GM19099 (cell line): Measurements from ENCODE around the gene ALKBH7.

Experiments used
- POLR2A ChIP-seq: IDR thresholded peaks from 3 replicates; pipeline ENCODE4 v1.6.1; 2011; ENCODE audit warnings: low read depth; ENCODE audit not compliant: insufficient read length; ENCODE audit errors: extremely low read depth

Gene ALKBH7

GRCh38 chr19:6383188-6383587, 10.6 kb downstream of the ALKBH7 start:
- no peak for TF ChIP-seq POLR2A

- TF ChIP-seq POLR2A, result no peak
These were observed 11.8 kb downstream of the ALKBH7 start for GRCh38 chr19:6384381-6384780.

- TF ChIP-seq POLR2A, result no peak
These were observed 14.8 kb downstream of the ALKBH7 start for GRCh38 chr19:6387372-6387771.

- TF ChIP-seq POLR2A, result no peak
These were observed 19.9 kb downstream of the ALKBH7 start for GRCh38 chr19:6392221-6393073.

- TF ChIP-seq POLR2A, result peak; percentile 64
These were observed 20.7 kb downstream of the ALKBH7 start, which contains the start of gene GTF2F1 for GRCh38 chr19:6393074-6393982. Gene GTF2F1 (minus strand): TSS chr19:6393164. CDS start chr19:6392995, 169 bp downstream.

GRCh38 chr19:6393983-6394412, 21.4 kb downstream of the ALKBH7 start:
- TF ChIP-seq POLR2A, result no peak

- no peak for TF ChIP-seq POLR2A
These were observed 22.2 kb downstream of the ALKBH7 start for GRCh38 chr19:6394831-6395230.

GRCh38 chr19:6396305-6396704, 23.7 kb downstream of the ALKBH7 start:
- no peak for TF ChIP-seq POLR2A

- no peak for TF ChIP-seq POLR2A
These were observed 29.5 kb downstream of the ALKBH7 start for GRCh38 chr19:6402058-6402457.

GRCh38 chr19:6402837-6403608, 30.4 kb downstream of the ALKBH7 start:
- no peak for TF ChIP-seq POLR2A

- no peak for TF ChIP-seq POLR2A
These were observed 33.8 kb downstream of the ALKBH7 start for GRCh38 chr19:6406401-6406800.

GRCh38 chr19:6409346-6409745, 36.8 kb downstream of the ALKBH7 start:
- no peak for TF ChIP-seq POLR2A

GRCh38 chr19:6412061-6412446, 39.5 kb downstream of the ALKBH7 start:
- no peak for TF ChIP-seq POLR2A

GRCh38 chr19:6412447-6413091, 40.0 kb downstream of the ALKBH7 start:
- peak; percentile 12 for TF ChIP-seq POLR2A

GRCh38 chr19:6413291-6413690, 40.7 kb downstream of the ALKBH7 start:
- no peak for TF ChIP-seq POLR2A
